GM23248 (cell line): ENCODE data around the gene FAM234B.

ENCODE experiments used
- EZH2 ChIP-seq: fragments of 200-600 bp; sonication (generic); IDR thresholded peaks from 2 replicates; pipeline ENCODE4 v1.6.1; 2018; ENCODE audit warnings: antibody characterized with exemption, mild to moderate bottlenecking; ENCODE audit not compliant: insufficient read depth, poor library complexity, severe bottlenecking
- EZH2phosphoT487 ChIP-seq: fragments of 200-600 bp; sonication (generic); IDR thresholded peaks from 2 replicates; pipeline ENCODE4 v1.6.1; 2018; ENCODE audit warnings: antibody characterized with exemption, moderate library complexity, mild to moderate bottlenecking, low read depth; ENCODE audit not compliant: insufficient read depth

DNA sequence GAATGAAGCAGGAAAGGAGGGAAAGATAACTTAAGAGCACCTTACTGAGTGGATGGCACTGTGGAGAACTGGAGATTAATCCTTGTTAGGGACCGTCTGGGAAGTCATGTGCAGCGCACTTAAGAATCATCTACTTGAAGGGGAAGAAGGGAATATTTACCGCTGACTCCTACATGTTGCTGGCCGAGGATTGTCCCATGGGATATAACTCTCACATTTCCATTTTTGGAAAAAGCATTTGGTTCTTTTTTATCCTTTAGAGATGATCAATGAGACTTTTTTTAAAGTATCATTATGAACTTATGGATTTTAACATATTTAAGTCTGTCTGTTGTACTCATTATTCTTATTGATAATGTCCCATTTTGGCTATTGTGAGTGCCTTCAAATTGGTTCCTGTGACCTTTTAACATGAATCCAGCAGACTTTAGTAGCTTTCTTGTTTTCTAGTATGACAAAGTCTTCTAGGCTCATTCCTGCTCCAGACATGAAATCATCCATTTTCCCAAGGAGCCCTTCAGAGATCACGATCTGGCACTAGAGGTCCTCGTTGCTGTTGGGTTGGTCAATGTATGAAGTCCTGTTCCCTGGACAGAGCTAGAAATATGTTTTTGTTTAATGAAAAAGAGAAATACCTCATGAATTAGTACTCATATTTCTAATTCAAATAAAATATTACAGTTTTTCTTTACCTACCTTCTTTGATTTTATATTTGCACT is 20.2 kb upstream of the FAM234B start:
- TF ChIP-seq EZH2 (no peak), EZH2phosphoT487 (no peak)
